Vagina (tissue), 2 donors: ENCODE results near the gene TAF1B. TPM values are rescaled to one million over a fixed set of nuclear protein-coding genes. Genes with fewer than 3 reads are reported as not detected.

ENCODE experiments used
- DNase-seq, 2 donors: peaks; one replicate each; pipeline ENCODE4 v3.0.0-alpha.2; 2017; ENCODE audit errors: extremely low spot score in 2 of 2
- H3K27ac ChIP-seq: fragments of 200-600 bp; sonication (generic); one replicate; pipeline ENCODE4 v1.5.1; 2019
- H3K27me3 ChIP-seq: fragments of 200-600 bp; sonication (generic); one replicate; pipeline ENCODE4 v1.5.1; 2019
- H3K36me3 ChIP-seq, 2 donors: fragments of 200-600 bp; sonication (generic); one replicate each; pipeline ENCODE4 v1.5.1; 2017 to 2019
- H3K4me1 ChIP-seq: fragments of 200-600 bp; sonication (generic); one replicate; pipeline ENCODE4 v1.5.1; 2019
- H3K4me3 ChIP-seq, 2 donors: fragments of 200-600 bp; sonication (generic); 1 replicate in 1 of 2; 2 replicates in 1 of 2; pipeline ENCODE4 v1.5.1; 2016 to 2019
- H3K9me3 ChIP-seq: fragments of 200-600 bp; sonication (generic); one replicate; pipeline ENCODE4 v1.5.1; 2019
- CTCF ChIP-seq, 3 experiments: fragments of 450-650 bp in 2 of 3; fragments of 200-600 bp in 1 of 3; sonication (generic) in 1 of 3; IDR thresholded peaks; one replicate each; pipeline ENCODE4 v1.5.1; 2017 to 2019; ENCODE audit warnings: antibody characterized with exemption in 3 of 3, mild to moderate bottlenecking in 2 of 3, moderate library complexity in 2 of 3
- POLR2A ChIP-seq, 2 donors: fragments of 450-650 bp; IDR thresholded peaks; one replicate each; pipeline ENCODE4 v1.6.1; 2017; ENCODE audit warnings: antibody characterized with exemption in 2 of 2, mild to moderate bottlenecking in 2 of 2, moderate library complexity in 2 of 2
- POLR2AphosphoS5 ChIP-seq, 2 donors: sonication (generic); formaldehyde crosslinking; IDR thresholded peaks; one replicate each; pipeline ENCODE4 v1.9.0; 2017; ENCODE audit warnings: antibody characterized with exemption in 2 of 2, mild to moderate bottlenecking in 2 of 2, low read depth in 1 of 2; ENCODE audit not compliant: insufficient read depth in 1 of 2
- intact Hi-C: fragments of 100-400 bp; cut with DNase I; formaldehyde crosslinking; loops from one replicate; pipeline ENCODE4 v1.15.1; 2023
- total RNA-seq: library from RNA; depleted of rRNA; stranded (reverse); fragments of >200 nt; gene quantifications from one replicate; pipeline ENCODE4 v1.2.3, GENCODE V29; 2016

The TAF1B gene
- total RNA-seq, 1 donor from 2014 or later: 20.1 TPM

- no peak for DNase-seq
- intact Hi-C loops: no loop called here
These were observed 128.6 kb downstream of the TAF1B start for GRCh38 chr2:9971890-9972289.

GRCh38 chr2:9972621-9973479 is 129.6 kb downstream of the TAF1B start:
- intact Hi-C loops: no loop called here
- Histone ChIP-seq H3K27ac (peak overlapping the region; percentile 65), H3K9me3 (no peaks in the 10 kb centered on the region), H3K36me3 (no peaks in the 10 kb centered on the region), H3K4me3 (no peak overlapping the region), H3K27me3 (no peaks in the 10 kb centered on the region), H3K4me1 (peaks cover 34% of the 10 kb centered on the region)
- TF ChIP-seq POLR2A (IDR thresholded peaks at IDR 0.05): no peak
- no peak for TF ChIP-seq CTCF (IDR thresholded peaks at IDR 0.05)
- TF ChIP-seq POLR2AphosphoS5 (IDR thresholded peaks at IDR 0.05; ENCODE audit: insufficient read depth in 1 of 2, low read depth in 1 of 2): no peak
- DNase-seq: no peak

More at GRCh38 chr2:9971890-9972289, 128.6 kb downstream of the TAF1B start:
- TF ChIP-seq POLR2A (IDR thresholded peaks at IDR 0.05) (no peak), CTCF (IDR thresholded peaks at IDR 0.05) (no peak), POLR2AphosphoS5 (IDR thresholded peaks at IDR 0.05; ENCODE audit: insufficient read depth in 1 of 2, low read depth in 1 of 2) (no peak)
- H3K9me3 ChIP-seq: no peaks in the 10 kb centered on the region
- H3K4me1 ChIP-seq: peaks cover 34% of the 10 kb centered on the region
- no peaks in the 10 kb centered on the region for H3K36me3 ChIP-seq
- H3K27ac ChIP-seq: peak overlapping the region; percentile 65
- H3K27me3 ChIP-seq: no peaks in the 10 kb centered on the region
- no peak overlapping the region for H3K4me3 ChIP-seq

GRCh38 chr2:9973690-9974089 is 130.4 kb downstream of the TAF1B start:
- peaks cover 34% of the 10 kb centered on the region for H3K4me1 ChIP-seq
- DNase-seq: no peak
- TF ChIP-seq POLR2A (IDR thresholded peaks at IDR 0.05): no peak
- intact Hi-C loops: no loop called here
- H3K9me3 ChIP-seq: no peaks in the 10 kb centered on the region
- no peak overlapping the region for H3K4me3 ChIP-seq
- H3K27me3 ChIP-seq: no peaks in the 10 kb centered on the region
- H3K36me3 ChIP-seq: no peaks in the 10 kb centered on the region
- H3K27ac ChIP-seq: no peak overlapping the region

GRCh38 chr2:9974343-9974742 is 131.1 kb downstream of the TAF1B start:
- Histone ChIP-seq H3K9me3 (no peaks in the 10 kb centered on the region), H3K4me3 (no peak overlapping the region), H3K27me3 (no peaks in the 10 kb centered on the region), H3K36me3 (no peaks in the 10 kb centered on the region), H3K27ac (no peak overlapping the region), H3K4me1 (peaks cover 34% of the 10 kb centered on the region)
- intact Hi-C loops: no loop called here
- DNase-seq: no peak
- TF ChIP-seq CTCF (IDR thresholded peaks at IDR 0.05) (no peak), POLR2AphosphoS5 (IDR thresholded peaks at IDR 0.05; ENCODE audit: insufficient read depth in 1 of 2, low read depth in 1 of 2) (no peak), POLR2A (IDR thresholded peaks at IDR 0.05) (no peak)

- no peak for TF ChIP-seq POLR2A (IDR thresholded peaks at IDR 0.05)
- TF ChIP-seq POLR2AphosphoS5 (IDR thresholded peaks at IDR 0.05; ENCODE audit: insufficient read depth in 1 of 2, low read depth in 1 of 2): no peak
- no peak for TF ChIP-seq CTCF (IDR thresholded peaks at IDR 0.05)
- H3K4me1 ChIP-seq: peaks cover 30% of the 10 kb centered on the region
- no peak overlapping the region for H3K4me3 ChIP-seq
- H3K27me3 ChIP-seq: no peaks in the 10 kb centered on the region
- no peak for DNase-seq
- H3K9me3 ChIP-seq: no peaks in the 10 kb centered on the region
- no peaks in the 10 kb centered on the region for H3K36me3 ChIP-seq
- intact Hi-C loops: no loop called here
- H3K27ac ChIP-seq: no peak overlapping the region
These were observed 132.1 kb downstream of the TAF1B start for GRCh38 chr2:9975328-9975727.
